HUES6 (cell line): ENCODE data around the gene FAM83C.

Experiments used
- H3K27ac ChIP-seq: 2 replicates; pipeline ENCODE4 v1.7.0; 2013; ENCODE audit warnings: low read depth, mild to moderate bottlenecking, low read length, inconsistent platforms
- H3K27me3 ChIP-seq: 2 replicates; pipeline ENCODE4 v1.6.1; 2013; ENCODE audit warnings: low read length; ENCODE audit not compliant: control insufficient read depth, insufficient read depth
- H3K36me3 ChIP-seq: 2 replicates; pipeline ENCODE4 v1.6.1; 2013; ENCODE audit warnings: low read length; ENCODE audit not compliant: control insufficient read depth, insufficient read depth
- H3K4me1 ChIP-seq: 2 replicates; pipeline ENCODE4 v1.6.1; 2013; ENCODE audit warnings: low read length; ENCODE audit not compliant: control insufficient read depth, insufficient read depth
- H3K4me3 ChIP-seq: 2 replicates; pipeline ENCODE4 v1.5.1; 2013; ENCODE audit warnings: low read depth, low read length
- H3K9ac ChIP-seq: one replicate; pipeline ENCODE4 v1.6.1; 2013; ENCODE audit warnings: mild to moderate bottlenecking, low read length
- H3K9me3 ChIP-seq: 2 replicates; pipeline ENCODE4 v1.6.1; 2013; ENCODE audit warnings: low read depth, low read length; ENCODE audit not compliant: control insufficient read depth, insufficient read depth

Gene FAM83C

GRCh38 chr20:35328095-35328685 is 36.0 kb upstream of the FAM83C start:
- H3K4me1 ChIP-seq: peaks cover 12% of the 10 kb centered on the region
- H3K27me3 ChIP-seq: no peaks in the 10 kb centered on the region
- H3K36me3 ChIP-seq: no peaks in the 10 kb centered on the region
- H3K9me3 ChIP-seq: no peaks in the 10 kb centered on the region
- no peak overlapping the region for H3K27ac ChIP-seq
- H3K4me3 ChIP-seq: no peak overlapping the region
- H3K9ac ChIP-seq: no peak overlapping the region

- Histone ChIP-seq H3K4me1 (peaks cover 12% of the 10 kb centered on the region), H3K4me3 (no peak overlapping the region)
Observed at GRCh38 chr20:35327074-35327976, 35.1 kb upstream of the FAM83C start.

GRCh38 chr20:35326740-35327073 is 34.5 kb upstream of the FAM83C start:
- Histone ChIP-seq H3K27me3 (no peaks in the 10 kb centered on the region), H3K36me3 (no peaks in the 10 kb centered on the region), H3K27ac (no peak overlapping the region), H3K9ac (no peak overlapping the region), H3K4me3 (no peak overlapping the region), H3K4me1 (peaks cover 12% of the 10 kb centered on the region), H3K9me3 (no peaks in the 10 kb centered on the region)

More at GRCh38 chr20:35327074-35327976, 35.1 kb upstream of the FAM83C start:
- Histone ChIP-seq H3K36me3 (no peaks in the 10 kb centered on the region), H3K9ac (no peak overlapping the region), H3K27me3 (no peaks in the 10 kb centered on the region), H3K27ac (no peak overlapping the region), H3K9me3 (no peaks in the 10 kb centered on the region)

GRCh38 chr20:35326021-35326739 is 34.0 kb upstream of the FAM83C start:
- Histone ChIP-seq H3K4me3 (no peak overlapping the region), H3K9me3 (no peaks in the 10 kb centered on the region), H3K27me3 (no peaks in the 10 kb centered on the region), H3K4me1 (peaks cover 12% of the 10 kb centered on the region), H3K9ac (no peak overlapping the region), H3K36me3 (no peaks in the 10 kb centered on the region), H3K27ac (no peak overlapping the region)

GRCh38 chr20:35325401-35325800 is 33.2 kb upstream of the FAM83C start:
- Histone ChIP-seq H3K27ac (no peak overlapping the region), H3K27me3 (no peaks in the 10 kb centered on the region), H3K4me3 (no peak overlapping the region), H3K36me3 (no peaks in the 10 kb centered on the region), H3K4me1 (peaks cover 18% of the 10 kb centered on the region), H3K9ac (no peak overlapping the region), H3K9me3 (no peaks in the 10 kb centered on the region)

- Histone ChIP-seq H3K9me3 (no peaks in the 10 kb centered on the region), H3K4me1 (peaks cover 16% of the 10 kb centered on the region), H3K4me3 (no peak overlapping the region), H3K27me3 (no peaks in the 10 kb centered on the region), H3K27ac (no peak overlapping the region), H3K36me3 (no peaks in the 10 kb centered on the region), H3K9ac (no peak overlapping the region)
Observed at GRCh38 chr20:35320396-35321126, 28.3 kb upstream of the FAM83C start.

GRCh38 chr20:35319871-35320197 is 27.6 kb upstream of the FAM83C start:
- Histone ChIP-seq H3K9me3 (no peaks in the 10 kb centered on the region), H3K36me3 (no peaks in the 10 kb centered on the region), H3K4me3 (no peak overlapping the region), H3K27ac (no peak overlapping the region), H3K4me1 (peaks cover 23% of the 10 kb centered on the region), H3K9ac (no peak overlapping the region), H3K27me3 (no peaks in the 10 kb centered on the region)

- H3K27me3 ChIP-seq: no peaks in the 10 kb centered on the region
- no peaks in the 10 kb centered on the region for H3K9me3 ChIP-seq
- H3K9ac ChIP-seq: no peak overlapping the region
- peaks cover 27% of the 10 kb centered on the region for H3K4me1 ChIP-seq
- no peak overlapping the region for H3K27ac ChIP-seq
- H3K36me3 ChIP-seq: 0 out of 2 replicates have a peak, but pooled peaks cover 2% of the 10 kb centered on the region
- no peak overlapping the region for H3K4me3 ChIP-seq
Observed at GRCh38 chr20:35319192-35319870, 27.1 kb upstream of the FAM83C start.

GRCh38 chr20:35318502-35319157 is 26.4 kb upstream of the FAM83C start:
- Histone ChIP-seq H3K9ac (no peak overlapping the region), H3K27ac (no peak overlapping the region), H3K27me3 (no peaks in the 10 kb centered on the region), H3K4me3 (no peak overlapping the region), H3K9me3 (no peaks in the 10 kb centered on the region), H3K4me1 (peaks cover 27% of the 10 kb centered on the region), H3K36me3 (0 out of 2 replicates have a peak, but pooled peaks cover 4% of the 10 kb centered on the region)
